HepG2 (cell line): ENCODE data around the gene TENM3. TPM values are rescaled to one million over a fixed set of nuclear protein-coding genes. Genes with fewer than 3 reads are reported as not detected.

Experiments used
- ATAC-seq: fragments of 200-7000 bp; cut with Tn5 transposase; 3 replicates; pipeline ENCODE4 v1.9.1; 2020; ENCODE audit warnings: mild to moderate bottlenecking, moderate library complexity
- BruUV-seq: library from RNA; stranded (reverse); fragments of 400-500 nt; replicated peaks from 2 replicates; lab custom pipeline; 2021; lab: Mats Ljungman, UMichigan
- CTCF ChIA-PET: fragments of 300-600 bp; formaldehyde crosslinking; extraction: SDS; loops from one replicate; lab custom pipeline; 2021; ENCODE audit warnings: low total read pairs, inconsistent platforms, low intra/inter-chr PET ratio; lab: Yijun Ruan, JAX
- POLR2A ChIA-PET: fragments of 350-600 bp; sonication (Branson Sonifier 250); formaldehyde crosslinking; loops from one replicate; lab custom pipeline; 2020; ENCODE audit warnings: antibody characterized with exemption, inconsistent platforms; lab: Yijun Ruan, JAX
- DNase-seq: peaks from one replicate; pipeline ENCODE4 v3.0.0-alpha.2; 2015; ENCODE audit warnings: low spot score
- FAIRE-seq: peaks from 3 replicates; lab custom pipeline; 2011; peaks lifted over from hg19 to GRCh38; lab: Jason Lieb, UNC
- H2AFZ ChIP-seq: one replicate; pipeline ENCODE4 v1.6.1; 2011; ENCODE audit warnings: low read length, inconsistent platforms
- H3K27ac ChIP-seq: fragments of 300-600 bp; 3 replicates; pipeline ENCODE4 v1.8.0; 2011; ENCODE audit warnings: mixed run types, mild to moderate bottlenecking, mixed read lengths, low read length, inconsistent platforms; ENCODE audit not compliant: insufficient read depth; ENCODE audit errors: extremely low read length
- H3K27me3 ChIP-seq, 2 experiments: fragments of 200-600 bp in 1 of 2; 2 replicates in 1 of 2; 3 replicates in 1 of 2; pipeline versions ENCODE4 v1.6.0 to v1.8.0; 2011; ENCODE audit warnings: low read length in 2 of 2, mild to moderate bottlenecking in 2 of 2, moderate library complexity in 2 of 2, inconsistent platforms in 1 of 2; ENCODE audit not compliant: insufficient read depth in 2 of 2, control insufficient read depth in 1 of 2
- H3K36me3 ChIP-seq, 2 experiments: fragments of 200-600 bp in 1 of 2; replicated peaks in 1 of 2; 2 replicates in 1 of 2; 3 replicates in 1 of 2; pipeline versions ENCODE4 v1.5.1 to v1.8.0; 2011; ENCODE audit warnings: low read length in 2 of 2, inconsistent platforms in 1 of 2; ENCODE audit not compliant: insufficient read depth in 2 of 2, control insufficient read depth in 1 of 2
- H3K4me1 ChIP-seq: 2 replicates; pipeline ENCODE4 v1.5.1; 2012; ENCODE audit warnings: low read length, inconsistent platforms; ENCODE audit not compliant: insufficient read depth
- H3K4me2 ChIP-seq: 2 replicates; pipeline ENCODE4 v1.6.0; 2011; ENCODE audit warnings: low read depth, low read length, inconsistent platforms
- H3K4me3 ChIP-seq, 3 experiments: fragments of 200-600 bp in 1 of 3; sonication (generic), shearing (Covaris generic) in 1 of 3; replicated peaks in 1 of 3; 2 replicates each; pipeline ENCODE4 v1.5.1; 2011 to 2016; ENCODE audit warnings: low read length in 3 of 3, inconsistent platforms in 2 of 3, low read depth in 2 of 3, mild to moderate bottlenecking in 2 of 3, control low read depth in 1 of 3, mixed read lengths in 1 of 3; ENCODE audit not compliant: insufficient read depth in 1 of 3
- H3K79me2 ChIP-seq: one replicate; pipeline ENCODE4 v1.6.1; 2011; ENCODE audit warnings: low read length, inconsistent platforms; ENCODE audit not compliant: insufficient read depth
- H3K9ac ChIP-seq: 2 replicates; pipeline ENCODE4 v1.6.0; 2011; ENCODE audit warnings: mild to moderate bottlenecking, low read depth, low read length, inconsistent platforms; ENCODE audit not compliant: insufficient read depth
- H3K9me3 ChIP-seq: 2 replicates; pipeline ENCODE4 v1.5.1; 2012; ENCODE audit warnings: mild to moderate bottlenecking, low read length
- H4K20me1 ChIP-seq: 2 replicates; pipeline ENCODE4 v1.6.0; 2011; ENCODE audit warnings: inconsistent platforms, mild to moderate bottlenecking, low read length, moderate library complexity; ENCODE audit not compliant: insufficient read depth
- ATF7-NPFF ChIP-seq: sonication (generic); formaldehyde crosslinking; IDR thresholded peaks from 2 replicates; pipeline ENCODE4 v1.8.1; 2023; ENCODE audit warnings: mild to moderate bottlenecking, low read depth, missing genetic modification reagents, moderate library complexity
- EED ChIP-seq: sonication (generic); formaldehyde crosslinking; IDR thresholded peaks from 2 replicates; pipeline ENCODE4 v1.5.0; 2020; ENCODE audit warnings: mild to moderate bottlenecking, missing genetic modification reagents
- ISL2 ChIP-seq: sonication (generic); formaldehyde crosslinking; IDR thresholded peaks from 2 replicates; pipeline ENCODE4 v1.5.0; 2020; ENCODE audit warnings: missing genetic modification reagents
- MTA1 ChIP-seq: sonication (generic); formaldehyde crosslinking; IDR thresholded peaks from 2 replicates; pipeline ENCODE4 v1.4.0; 2020; ENCODE audit warnings: missing genetic modification reagents, mild to moderate bottlenecking, borderline replicate concordance
- NCOR1 ChIP-seq: fragments of 200-600 bp; sonication (generic); IDR thresholded peaks from 2 replicates; pipeline ENCODE4 v1.7.0; 2017; ENCODE audit warnings: antibody characterized with exemption, low read length, borderline replicate concordance
- RFX5 ChIP-seq: IDR thresholded peaks from 2 replicates; pipeline ENCODE4 v1.6.1; 2011; ENCODE audit warnings: low read depth, low read length, improper control_type of control experiment
- RFXAP ChIP-seq: sonication (generic); formaldehyde crosslinking; IDR thresholded peaks from 2 replicates; pipeline ENCODE4 v1.4.0; 2020; ENCODE audit warnings: missing genetic modification reagents, borderline replicate concordance
- TBP ChIP-seq: sonication (generic); formaldehyde crosslinking; IDR thresholded peaks from 2 replicates; pipeline ENCODE4 v1.5.0; 2020; ENCODE audit warnings: missing genetic modification reagents
- ZFP37 ChIP-seq: sonication (generic); formaldehyde crosslinking; IDR thresholded peaks from 2 replicates; pipeline ENCODE4 v1.4.0; 2020; ENCODE audit warnings: missing genetic modification reagents, borderline replicate concordance
- ZNF207 ChIP-seq: fragments of 450-650 bp; IDR thresholded peaks from 2 replicates; pipeline ENCODE4 v1.6.1; 2016; ENCODE audit warnings: antibody characterized with exemption, borderline replicate concordance
- ZNF644 ChIP-seq: IDR thresholded peaks from 2 replicates; pipeline ENCODE4 v1.6.1; 2016; ENCODE audit warnings: low read depth
- ZNF768 ChIP-seq: sonication (generic); formaldehyde crosslinking; IDR thresholded peaks from 2 replicates; pipeline ENCODE4 v1.4.0; 2020; ENCODE audit warnings: missing genetic modification reagents
- WGBS: methylation state at CpG from one replicate; pipeline ENCODE4 v1.1.6; 2017; ENCODE audit warnings: low lambda C conversion rate; 5-methylcytosine and 5-hydroxymethylcytosine counted together
- in situ Hi-C: cut with HindIII; loops from 2 replicates; pipeline ENCODE4 v1.10.0; 2017; ENCODE audit warnings: low pct_unique_long_range_greater_than_20kb; ENCODE audit not compliant: extremely low pct_ligation_motif_present
- intact Hi-C: fragments of 100-400 bp; cut with micrococcal nuclease; formaldehyde crosslinking; loops from one replicate; pipeline ENCODE4 v1.10.0; 2022; ENCODE audit not compliant: unreplicated experiment
- polyA plus RNA-seq, 8 experiments: library from polyadenylated mRNA; depleted of rRNA in 3 of 8; stranded (reverse) in 7 of 8; unstranded in 1 of 8; fragments of >200 nt; fragmentation: Illumina TruSeq in 4 of 8; extraction: Trizol in 4 of 8; gene quantifications; 2 replicates each; pipeline versions ENCODE4 v1.2.1 to v1.2.3, GENCODE V29; 2011 to 2016; ENCODE audit warnings: low read depth in 4 of 8, missing spikeins in 1 of 8, mixed read lengths in 1 of 8; ENCODE audit not compliant: insufficient read depth in 1 of 8
- total RNA-seq, 5 experiments: library from RNA; depleted of rRNA; stranded (reverse); fragments of >200 nt; fragmentation: Illumina TruSeq; extraction: Trizol; gene quantifications; 2 replicates each; pipeline ENCODE4 v1.2.3, GENCODE V29; 2016; ENCODE audit warnings: low read depth in 1 of 5
- TF ChIP-seq, protein P1 (sequence below): sonication (generic); formaldehyde crosslinking; conservative IDR thresholded peaks from 2 replicates; pipeline ENCODE4 v1.4.0; 2020; ENCODE audit warnings: missing genetic modification reagents
- TF ChIP-seq, protein P2 (sequence below): sonication (generic); formaldehyde crosslinking; IDR thresholded peaks from 2 replicates; pipeline ENCODE4 v1.8.1; 2023; ENCODE audit warnings: mild to moderate bottlenecking, missing genetic modification reagents
- TF ChIP-seq, protein P3 (sequence below): sonication (generic); formaldehyde crosslinking; IDR thresholded peaks from 2 replicates; pipeline ENCODE4 v1.5.0; 2020; ENCODE audit warnings: missing genetic modification reagents
- TF ChIP-seq, protein P4 (sequence below): sonication (generic); formaldehyde crosslinking; IDR thresholded peaks from 2 replicates; pipeline ENCODE4 v1.4.0; 2020; ENCODE audit warnings: missing genetic modification reagents

The TENM3 gene
- total and polyA plus RNA-seq, 2 of the 13 experiments (the other 11 are each of a cell fraction or from before 2014, with no cell fraction given): 0.04 TPM; not detected in 1

DNA sequence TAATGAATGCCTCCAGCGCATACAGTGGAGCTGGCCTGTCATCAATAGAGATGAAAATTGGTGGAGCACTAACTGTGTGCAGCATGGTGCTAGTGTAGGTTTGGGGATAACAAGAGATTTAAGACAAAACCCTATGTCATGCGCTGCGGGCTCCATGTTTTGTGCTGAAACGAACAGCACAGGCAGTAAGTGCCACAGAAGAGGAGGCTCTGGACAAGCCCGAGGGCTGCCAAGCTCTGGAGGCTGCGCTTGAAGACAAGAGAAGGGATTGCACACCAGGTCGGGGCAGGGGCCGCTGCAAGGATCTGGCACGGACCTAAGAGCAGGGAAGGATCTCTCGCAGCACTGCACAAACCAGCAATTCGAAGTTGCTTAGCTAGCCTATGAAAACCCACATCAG is 35.5 kb downstream of the TENM3 start:
- Histone ChIP-seq H3K9me3 (no peaks in the 10 kb centered on the region), H3K4me1 (no peaks in the 10 kb centered on the region), H2AFZ (no peak overlapping the region), H3K4me3 (no peak overlapping the region), H4K20me1 (no peaks in the 10 kb centered on the region), H3K9ac (no peak overlapping the region), H3K79me2 (no peaks in the 10 kb centered on the region), H3K36me3 (no peaks in the 10 kb centered on the region), H3K4me2 (no peak overlapping the region), H3K27me3 (no peaks in the 10 kb centered on the region), H3K27ac (no peak overlapping the region)
- intact Hi-C loops: no loop called here
- ATAC-seq (no peak), DNase-seq (no peak), FAIRE-seq (no peak)
- CTCF ChIA-PET: no interaction called here
- POLR2A ChIA-PET: no interaction called here
- 39% methylated on average over 9 of the region's 11 CpGs for WGBS
- in situ Hi-C loops: no loop called here
- no TSS peak for BruUV-seq
- TF ChIP-seq, protein P1, sequence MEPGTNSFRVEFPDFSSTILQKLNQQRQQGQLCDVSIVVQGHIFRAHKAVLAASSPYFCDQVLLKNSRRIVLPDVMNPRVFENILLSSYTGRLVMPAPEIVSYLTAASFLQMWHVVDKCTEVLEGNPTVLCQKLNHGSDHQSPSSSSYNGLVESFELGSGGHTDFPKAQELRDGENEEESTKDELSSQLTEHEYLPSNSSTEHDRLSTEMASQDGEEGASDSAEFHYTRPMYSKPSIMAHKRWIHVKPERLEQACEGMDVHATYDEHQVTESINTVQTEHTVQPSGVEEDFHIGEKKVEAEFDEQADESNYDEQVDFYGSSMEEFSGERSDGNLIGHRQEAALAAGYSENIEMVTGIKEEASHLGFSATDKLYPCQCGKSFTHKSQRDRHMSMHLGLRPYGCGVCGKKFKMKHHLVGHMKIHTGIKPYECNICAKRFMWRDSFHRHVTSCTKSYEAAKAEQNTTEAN: no peak
- TF ChIP-seq MTA1 (CRISPR knock-in tag) (no peak), RFX5 (no peak), EED (no peak), ZFP37 (CRISPR knock-in tag) (no peak), ZNF644 (CRISPR knock-in tag) (no peak), ZNF207 (no peak), NCOR1 (no peak), TBP (CRISPR knock-in tag) (no peak), ZNF768 (CRISPR knock-in tag) (no peak), ATF7-NPFF (no peak), ISL2 (no peak), RFXAP (no peak)
- TF ChIP-seq, protein P2, sequence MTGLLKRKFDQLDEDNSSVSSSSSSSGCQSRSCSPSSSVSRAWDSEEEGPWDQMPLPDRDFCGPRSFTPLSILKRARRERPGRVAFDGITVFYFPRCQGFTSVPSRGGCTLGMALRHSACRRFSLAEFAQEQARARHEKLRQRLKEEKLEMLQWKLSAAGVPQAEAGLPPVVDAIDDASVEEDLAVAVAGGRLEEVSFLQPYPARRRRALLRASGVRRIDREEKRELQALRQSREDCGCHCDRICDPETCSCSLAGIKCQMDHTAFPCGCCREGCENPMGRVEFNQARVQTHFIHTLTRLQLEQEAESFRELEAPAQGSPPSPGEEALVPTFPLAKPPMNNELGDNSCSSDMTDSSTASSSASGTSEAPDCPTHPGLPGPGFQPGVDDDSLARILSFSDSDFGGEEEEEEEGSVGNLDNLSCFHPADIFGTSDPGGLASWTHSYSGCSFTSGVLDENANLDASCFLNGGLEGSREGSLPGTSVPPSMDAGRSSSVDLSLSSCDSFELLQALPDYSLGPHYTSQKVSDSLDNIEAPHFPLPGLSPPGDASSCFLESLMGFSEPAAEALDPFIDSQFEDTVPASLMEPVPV (CRISPR knock-in tag): no peak
- TF ChIP-seq, protein P3, sequence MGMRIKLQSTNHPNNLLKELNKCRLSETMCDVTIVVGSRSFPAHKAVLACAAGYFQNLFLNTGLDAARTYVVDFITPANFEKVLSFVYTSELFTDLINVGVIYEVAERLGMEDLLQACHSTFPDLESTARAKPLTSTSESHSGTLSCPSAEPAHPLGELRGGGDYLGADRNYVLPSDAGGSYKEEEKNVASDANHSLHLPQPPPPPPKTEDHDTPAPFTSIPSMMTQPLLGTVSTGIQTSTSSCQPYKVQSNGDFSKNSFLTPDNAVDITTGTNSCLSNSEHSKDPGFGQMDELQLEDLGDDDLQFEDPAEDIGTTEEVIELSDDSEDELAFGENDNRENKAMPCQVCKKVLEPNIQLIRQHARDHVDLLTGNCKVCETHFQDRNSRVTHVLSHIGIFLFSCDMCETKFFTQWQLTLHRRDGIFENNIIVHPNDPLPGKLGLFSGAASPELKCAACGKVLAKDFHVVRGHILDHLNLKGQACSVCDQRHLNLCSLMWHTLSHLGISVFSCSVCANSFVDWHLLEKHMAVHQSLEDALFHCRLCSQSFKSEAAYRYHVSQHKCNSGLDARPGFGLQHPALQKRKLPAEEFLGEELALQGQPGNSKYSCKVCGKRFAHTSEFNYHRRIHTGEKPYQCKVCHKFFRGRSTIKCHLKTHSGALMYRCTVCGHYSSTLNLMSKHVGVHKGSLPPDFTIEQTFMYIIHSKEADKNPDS (CRISPR knock-in tag): no peak
- TF ChIP-seq, protein P4, sequence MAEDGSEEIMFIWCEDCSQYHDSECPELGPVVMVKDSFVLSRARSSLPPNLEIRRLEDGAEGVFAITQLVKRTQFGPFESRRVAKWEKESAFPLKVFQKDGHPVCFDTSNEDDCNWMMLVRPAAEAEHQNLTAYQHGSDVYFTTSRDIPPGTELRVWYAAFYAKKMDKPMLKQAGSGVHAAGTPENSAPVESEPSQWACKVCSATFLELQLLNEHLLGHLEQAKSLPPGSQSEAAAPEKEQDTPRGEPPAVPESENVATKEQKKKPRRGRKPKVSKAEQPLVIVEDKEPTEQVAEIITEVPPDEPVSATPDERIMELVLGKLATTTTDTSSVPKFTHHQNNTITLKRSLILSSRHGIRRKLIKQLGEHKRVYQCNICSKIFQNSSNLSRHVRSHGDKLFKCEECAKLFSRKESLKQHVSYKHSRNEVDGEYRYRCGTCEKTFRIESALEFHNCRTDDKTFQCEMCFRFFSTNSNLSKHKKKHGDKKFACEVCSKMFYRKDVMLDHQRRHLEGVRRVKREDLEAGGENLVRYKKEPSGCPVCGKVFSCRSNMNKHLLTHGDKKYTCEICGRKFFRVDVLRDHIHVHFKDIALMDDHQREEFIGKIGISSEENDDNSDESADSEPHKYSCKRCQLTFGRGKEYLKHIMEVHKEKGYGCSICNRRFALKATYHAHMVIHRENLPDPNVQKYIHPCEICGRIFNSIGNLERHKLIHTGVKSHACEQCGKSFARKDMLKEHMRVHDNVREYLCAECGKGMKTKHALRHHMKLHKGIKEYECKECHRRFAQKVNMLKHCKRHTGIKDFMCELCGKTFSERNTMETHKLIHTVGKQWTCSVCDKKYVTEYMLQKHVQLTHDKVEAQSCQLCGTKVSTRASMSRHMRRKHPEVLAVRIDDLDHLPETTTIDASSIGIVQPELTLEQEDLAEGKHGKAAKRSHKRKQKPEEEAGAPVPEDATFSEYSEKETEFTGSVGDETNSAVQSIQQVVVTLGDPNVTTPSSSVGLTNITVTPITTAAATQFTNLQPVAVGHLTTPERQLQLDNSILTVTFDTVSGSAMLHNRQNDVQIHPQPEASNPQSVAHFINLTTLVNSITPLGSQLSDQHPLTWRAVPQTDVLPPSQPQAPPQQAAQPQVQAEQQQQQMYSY: no peak
